ENCODE results near the gene IGSF21.

IGSF21 gene

GRCh38 chr1:18262726-18263125 lies 155.1 kb downstream of the IGSF21 start:
- H3K27ac ChIP-seq (replicated peaks), result no peak overlapping the region
- no peak for DNase-seq (ENCODE audit: low read depth in 1 of 2, low spot score in 1 of 2)
- no peak overlapping the region for H3K4me3 ChIP-seq (replicated peaks; ENCODE audit: insufficient read depth, low read length)
- TF ChIP-seq REST (IDR thresholded peaks at IDR 0.05; ENCODE audit: insufficient replicate concordance, low read depth) (no peak), GABPA (IDR thresholded peaks at IDR 0.05; ENCODE audit: low read depth) (no peak), POLR2AphosphoS5 (IDR thresholded peaks at IDR 0.05; ENCODE audit: low read depth) (no peak), SPI1 (IDR thresholded peaks at IDR 0.05; ENCODE audit: borderline replicate concordance, low read depth) (no peak)
- TF ChIP-seq, protein P1, sequence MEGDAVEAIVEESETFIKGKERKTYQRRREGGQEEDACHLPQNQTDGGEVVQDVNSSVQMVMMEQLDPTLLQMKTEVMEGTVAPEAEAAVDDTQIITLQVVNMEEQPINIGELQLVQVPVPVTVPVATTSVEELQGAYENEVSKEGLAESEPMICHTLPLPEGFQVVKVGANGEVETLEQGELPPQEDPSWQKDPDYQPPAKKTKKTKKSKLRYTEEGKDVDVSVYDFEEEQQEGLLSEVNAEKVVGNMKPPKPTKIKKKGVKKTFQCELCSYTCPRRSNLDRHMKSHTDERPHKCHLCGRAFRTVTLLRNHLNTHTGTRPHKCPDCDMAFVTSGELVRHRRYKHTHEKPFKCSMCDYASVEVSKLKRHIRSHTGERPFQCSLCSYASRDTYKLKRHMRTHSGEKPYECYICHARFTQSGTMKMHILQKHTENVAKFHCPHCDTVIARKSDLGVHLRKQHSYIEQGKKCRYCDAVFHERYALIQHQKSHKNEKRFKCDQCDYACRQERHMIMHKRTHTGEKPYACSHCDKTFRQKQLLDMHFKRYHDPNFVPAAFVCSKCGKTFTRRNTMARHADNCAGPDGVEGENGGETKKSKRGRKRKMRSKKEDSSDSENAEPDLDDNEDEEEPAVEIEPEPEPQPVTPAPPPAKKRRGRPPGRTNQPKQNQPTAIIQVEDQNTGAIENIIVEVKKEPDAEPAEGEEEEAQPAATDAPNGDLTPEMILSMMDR (IDR thresholded peaks at IDR 0.05; ENCODE audit: insufficient read depth, low read length), result no peak
- H3K27me3 ChIP-seq (ENCODE audit: insufficient read depth, poor library complexity, severe bottlenecking), result no peaks in the 10 kb centered on the region

GRCh38 chr1:18263547-18264120 lies 156.0 kb downstream of the IGSF21 start:
- H3K27me3 ChIP-seq (ENCODE audit: insufficient read depth, poor library complexity, severe bottlenecking), result no peaks in the 10 kb centered on the region
- H3K27ac ChIP-seq (replicated peaks), result no peak overlapping the region
- no peak overlapping the region for H3K4me3 ChIP-seq (replicated peaks; ENCODE audit: insufficient read depth, low read length)
- DNase-seq (ENCODE audit: low read depth in 1 of 2, low spot score in 1 of 2), result no peak
- TF ChIP-seq REST (IDR thresholded peaks at IDR 0.05; ENCODE audit: insufficient replicate concordance, low read depth) (no peak), SPI1 (IDR thresholded peaks at IDR 0.05; ENCODE audit: borderline replicate concordance, low read depth) (no peak), GABPA (IDR thresholded peaks at IDR 0.05; ENCODE audit: low read depth) (no peak), POLR2AphosphoS5 (IDR thresholded peaks at IDR 0.05; ENCODE audit: low read depth) (no peak)
- TF ChIP-seq, protein P1 (IDR thresholded peaks at IDR 0.05; ENCODE audit: insufficient read depth, low read length), result no peak

DNA sequence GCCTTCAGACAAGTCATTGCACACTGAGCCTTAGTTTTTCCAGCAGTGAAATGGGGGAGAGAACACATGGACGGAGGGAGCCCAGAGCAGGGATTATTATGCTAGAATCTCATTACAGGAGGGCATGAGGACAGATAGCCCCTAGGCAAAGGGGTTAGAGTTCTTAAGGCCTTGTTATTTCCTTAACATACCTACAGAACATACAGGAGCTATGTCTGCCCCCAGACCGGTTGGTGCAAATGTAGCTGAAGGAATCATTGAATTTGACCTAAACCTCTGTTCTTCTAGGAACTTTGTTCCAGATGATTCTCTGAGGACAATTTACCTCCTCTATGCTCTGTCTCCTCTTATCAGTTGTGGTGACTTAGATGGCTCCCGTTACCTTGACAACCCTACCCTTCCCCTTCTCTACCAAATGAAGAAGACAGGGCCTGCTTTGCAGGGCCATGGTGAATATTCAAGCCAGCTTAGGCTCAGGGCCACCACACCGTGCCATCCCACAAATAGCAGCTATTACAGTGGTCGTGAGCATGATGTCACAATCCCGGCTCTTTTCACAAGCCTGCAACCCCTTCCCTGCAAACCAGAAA lies 156.9 kb downstream of the IGSF21 start:
- TF ChIP-seq REST (IDR thresholded peaks at IDR 0.05; ENCODE audit: insufficient replicate concordance, low read depth), result no peak
- TF ChIP-seq, protein P1 (IDR thresholded peaks at IDR 0.05; ENCODE audit: insufficient read depth, low read length), result no peak
- no peak for TF ChIP-seq SPI1 (IDR thresholded peaks at IDR 0.05; ENCODE audit: borderline replicate concordance, low read depth)
- TF ChIP-seq GABPA (IDR thresholded peaks at IDR 0.05; ENCODE audit: low read depth), result no peak
- no peak for TF ChIP-seq POLR2AphosphoS5 (IDR thresholded peaks at IDR 0.05; ENCODE audit: low read depth)
- DNase-seq (ENCODE audit: low read depth in 1 of 2, low spot score in 1 of 2), result no peak
- Histone ChIP-seq H3K4me3 (replicated peaks; ENCODE audit: insufficient read depth, low read length) (no peak overlapping the region), H3K27me3 (ENCODE audit: insufficient read depth, poor library complexity, severe bottlenecking) (no peaks in the 10 kb centered on the region), H3K27ac (replicated peaks) (no peak overlapping the region)
